GM12864 (cell line): ENCODE results near the gene HDLBP.

Experiments
- DNase-seq: peaks from one replicate; pipeline ENCODE4 v3.0.0-alpha.2; 2011; ENCODE audit warnings: low read depth
- H3K4me3 ChIP-seq: 2 replicates; pipeline ENCODE4 v1.5.1; 2011; ENCODE audit warnings: mild to moderate bottlenecking, low read depth, low read length, control low read depth
- CTCF ChIP-seq: IDR thresholded peaks from 2 replicates; pipeline ENCODE4 v1.5.1; 2011; ENCODE audit warnings: low read depth, mild to moderate bottlenecking, moderate library complexity, low read length, control low read depth, inconsistent platforms; ENCODE audit errors: missing control alignments

The HDLBP gene

GRCh38 chr2:241195506-241196130 lies 119.9 kb downstream of the HDLBP start:
- no peak overlapping the region for H3K4me3 ChIP-seq
- no peak for DNase-seq
- TF ChIP-seq CTCF: no peak

GRCh38 chr2:241194811-241195210 lies 120.7 kb downstream of the HDLBP start:
- no peak for DNase-seq
- no peak for TF ChIP-seq CTCF
- H3K4me3 ChIP-seq: no peak overlapping the region

GRCh38 chr2:241193271-241193670 lies 122.2 kb downstream of the HDLBP start:
- TF ChIP-seq CTCF: no peak
- no peak for DNase-seq
- H3K4me3 ChIP-seq: no peak overlapping the region

GRCh38 chr2:241191081-241191480 lies 124.4 kb downstream of the HDLBP start:
- H3K4me3 ChIP-seq: no peak overlapping the region
- TF ChIP-seq CTCF: no peak
- DNase-seq: no peak

- no peak for DNase-seq
- TF ChIP-seq CTCF: no peak
- no peak overlapping the region for H3K4me3 ChIP-seq
These were observed 125.0 kb downstream of the HDLBP start for GRCh38 chr2:241190291-241190981.

- DNase-seq: no peak
- TF ChIP-seq CTCF: no peak
- no peak overlapping the region for H3K4me3 ChIP-seq
These were observed 125.6 kb downstream of the HDLBP start for GRCh38 chr2:241189856-241190201.
